ENCODE data around the gene ZNF436. TPM values are rescaled to one million over a fixed set of nuclear protein-coding genes. Genes with fewer than 3 reads are reported as not detected.

ZNF436 gene
- total and polyA plus RNA-seq, 9 of the 15 experiments (the other 6 are each of a cell fraction or from before 2014, with no cell fraction given) = 2.1 to 11.3 (median 6.8) TPM

GRCh38 chr1:23394181-23394580, 24.5 kb upstream of the ZNF436 start:
- peak overlapping the region; percentile 69 for H2AFZ ChIP-seq (ENCODE audit: low read depth, low read length)
- no peak overlapping the region for H3K4me3 ChIP-seq
- H3K27ac ChIP-seq (ENCODE audit: extremely low read depth, low read depth, low read length) = no peak overlapping the region
- ATAC-seq (no peak), DNase-seq (ENCODE audit: extremely low read depth in 1 of 4, low spot score in 3 of 4) (no peak), FAIRE-seq (no peak)
- no peaks in the 10 kb centered on the region for H4K20me1 ChIP-seq (replicated peaks; ENCODE audit: control insufficient read depth, insufficient read depth, low read length)
- BruUV-seq (replicated peaks) = no TSS peak
- no peaks in the 10 kb centered on the region for H3K79me2 ChIP-seq (ENCODE audit: control insufficient read depth, insufficient read depth, low read length)
- in situ Hi-C loops (cut with MboI) (no loop called here), intact Hi-C loops (cut with micrococcal nuclease) (no loop called here)
- ChIA-PET POLR2A (interaction anchor here (0.5 to 1.5 kb wide), 4 partner anchors 9 to 80 kb away, joined by 3 to 9 read pairs (median 3); partner anchors contain the start of gene ZNF436), CTCF (ENCODE audit: low intra/inter-chr PET ratio) (no interaction called here)
- H3K27me3 ChIP-seq (ENCODE audit: control insufficient read depth in 2 of 2, insufficient read depth in 2 of 2, low read length in 2 of 2) = peaks cover 0 to 5% of the 10 kb centered on the region in 2 experiments; a peak in 2 of 5 replicates
- no peaks in the 10 kb centered on the region; the same call in 1 of the 2 replicates for H3K9me3 ChIP-seq (replicated peaks; ENCODE audit: control insufficient read depth, insufficient read depth, low read depth, low read length)
- peaks cover 4 to 24% of the 10 kb centered on the region in 2 experiments for H3K4me1 ChIP-seq (replicated peaks in 1 of 2; ENCODE audit: control insufficient read depth in 2 of 2, insufficient read depth in 2 of 2, low read length in 2 of 2)
- whole genome bisulfite sequencing (ENCODE audit: insufficient coverage, low coverage, missing lambda C conversion rate) = 21% methylated on average over 4 of the region's 4 CpGs
- no peak overlapping the region for H3K9ac ChIP-seq (ENCODE audit: insufficient read depth in 1 of 2, low read depth in 2 of 2, low read length in 2 of 2)
- TF ChIP-seq GTF3C2 (IDR thresholded peaks at IDR 0.05; ENCODE audit: borderline replicate concordance, extremely low read depth, insufficient read length) = no peak
- TF ChIP-seq MEIS2 (IDR thresholded peaks at IDR 0.05; ENCODE audit: partially characterized antibody) = peak; percentile 29
- TF ChIP-seq MLX (CRISPR knock-in tag; conservative IDR thresholded peaks at IDR 0.05) = no peak
- TF ChIP-seq PHB (CRISPR knock-in tag; IDR thresholded peaks at IDR 0.05) = no peak
- TF ChIP-seq TFAM (CRISPR knock-in tag; conservative IDR thresholded peaks at IDR 0.05) = no peak
- TF ChIP-seq HIVEP1 (CRISPR knock-in tag; IDR thresholded peaks at IDR 0.05) = no peak
- TF ChIP-seq FOSL1 (tag; conservative IDR thresholded peaks at IDR 0.05) = peak; percentile 51
- TF ChIP-seq PKNOX1 (IDR thresholded peaks at IDR 0.05) = peak; percentile 21; the same call in 1 of the 2 replicates
- no peak for TF ChIP-seq NBN (IDR thresholded peaks at IDR 0.05; ENCODE audit: low read depth)
- TF ChIP-seq USF1 (CRISPR knock-in tag; IDR thresholded peaks at IDR 0.05) = peak; percentile 67
- TF ChIP-seq RAD51 (IDR thresholded peaks at IDR 0.05; ENCODE audit: borderline replicate concordance, low read depth) = peak; percentile 45; the same call in 1 of the 2 replicates
- TF ChIP-seq ETV5 (CRISPR knock-in tag; IDR thresholded peaks at IDR 0.05; ENCODE audit: low read depth) = no peak
- no peak for TF ChIP-seq ZNF134 (CRISPR knock-in tag; conservative IDR thresholded peaks at IDR 0.05)
- TF ChIP-seq LARP7 (IDR thresholded peaks at IDR 0.05) = no peak
- TF ChIP-seq ZNF239 (CRISPR knock-in tag; IDR thresholded peaks at IDR 0.05) = no peak
- TF ChIP-seq BHLHE40 (IDR thresholded peaks at IDR 0.05; ENCODE audit: low read length) = peak; percentile 31; the same call in 1 of the 2 replicates
- no peak overlapping the region for H3K4me2 ChIP-seq (ENCODE audit: insufficient read depth, low read length)
- H3K9me1 ChIP-seq (ENCODE audit: control insufficient read depth, insufficient read depth, low read length) = no peaks in the 10 kb centered on the region
- no peaks in the 10 kb centered on the region for H3K36me3 ChIP-seq (ENCODE audit: control insufficient read depth, insufficient read depth, low read length)
